Stromal cell of bone marrow (primary cell): ENCODE data around the gene OR52N5.
A peak's percentile ranks its signal among the peaks of the same experiment; 100 is the strongest.

Source experiments
- DNase-seq: peaks from one replicate; pipeline ENCODE4 v3.0.0-alpha.2; 2012; ENCODE audit warnings: low read depth

The OR52N5 gene

DNA sequence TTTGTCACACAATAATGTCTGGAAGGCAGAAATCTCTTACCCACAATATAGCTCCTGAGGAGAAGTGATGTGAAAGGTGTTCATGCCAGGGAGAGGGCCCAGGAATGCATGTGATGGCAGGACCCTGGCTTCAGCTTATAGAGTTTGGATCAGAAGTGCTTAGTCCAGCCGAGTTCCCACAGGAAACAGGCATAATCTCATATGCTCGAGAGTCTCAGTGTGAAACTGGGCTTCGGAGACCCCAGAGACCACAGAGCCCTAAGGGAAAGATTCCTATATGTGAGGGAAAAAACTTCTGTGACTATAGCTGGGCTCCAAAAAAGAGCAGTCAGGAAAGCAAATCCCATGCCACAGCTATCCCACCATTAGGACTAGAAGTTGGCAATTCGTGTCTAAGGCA lies at the start of gene OR52N5:
OR52N5 (minus strand) TSS at position 101 of the 400 bp plus-strand sequence. CDS start 4,721 bp downstream, outside the sequence.
- no peak for DNase-seq

DNA sequence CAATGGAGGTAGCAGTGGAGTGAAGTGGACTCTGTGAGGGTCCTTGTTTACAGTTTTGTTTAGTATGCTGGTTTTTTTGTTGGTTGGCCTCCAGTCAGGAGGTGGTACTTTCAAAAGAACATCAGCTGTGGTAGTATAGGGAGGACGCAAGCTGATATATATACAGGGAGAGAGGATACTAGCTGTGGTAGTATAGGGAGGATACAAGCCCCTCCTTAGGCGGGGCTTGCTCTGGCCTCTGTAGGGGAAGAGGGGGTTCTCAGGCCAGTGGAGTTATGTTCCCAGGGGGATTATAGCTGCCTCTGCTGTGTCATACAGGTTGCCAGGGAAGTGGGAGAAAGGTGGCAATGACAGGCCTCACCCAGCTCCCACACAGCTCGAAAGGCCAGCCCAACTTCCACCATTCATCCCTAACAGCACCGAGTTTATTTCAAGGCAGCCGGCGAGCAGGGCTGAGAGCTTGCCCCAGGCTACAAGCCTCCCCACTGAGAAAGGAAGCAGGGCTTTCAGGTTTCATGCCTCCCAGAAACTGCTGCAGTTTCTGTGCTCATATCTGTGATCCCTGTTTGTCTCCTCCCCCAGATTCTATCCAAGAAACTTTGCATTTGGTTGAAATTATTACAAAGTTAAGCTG lies 48.2 kb upstream of the OR52N5 start:
- DNase-seq = no peak

DNA sequence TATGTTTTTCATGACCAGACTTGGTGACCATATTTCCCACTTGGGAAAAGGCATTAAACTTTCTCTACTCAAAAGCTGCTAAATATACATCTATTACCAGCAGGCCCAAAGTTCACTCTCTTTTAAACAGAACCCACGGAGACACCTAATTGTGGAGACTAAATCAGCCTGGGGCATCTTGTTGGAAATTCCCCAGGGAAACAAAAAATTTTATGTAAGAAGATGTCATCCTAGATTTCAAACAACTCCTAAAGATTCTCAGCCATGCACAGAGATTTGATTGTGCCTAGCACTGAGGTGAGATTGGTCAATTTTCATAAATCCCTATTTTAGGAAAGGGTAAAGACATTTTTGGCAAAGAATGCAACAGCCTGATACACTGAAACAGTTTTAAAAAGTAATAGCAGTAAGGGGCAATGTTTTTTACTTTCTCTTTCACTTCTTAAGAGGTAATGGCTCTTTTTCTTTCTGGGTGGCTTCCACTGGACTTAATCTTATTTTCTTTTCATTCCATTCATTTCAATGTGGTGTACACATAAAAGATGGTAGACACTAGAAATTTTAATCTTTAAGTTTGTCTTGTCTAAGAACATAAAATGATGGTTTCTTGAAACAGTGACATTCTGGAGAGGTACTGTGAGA lies 35.2 kb upstream of the OR52N5 start:
- DNase-seq = no peak

DNA sequence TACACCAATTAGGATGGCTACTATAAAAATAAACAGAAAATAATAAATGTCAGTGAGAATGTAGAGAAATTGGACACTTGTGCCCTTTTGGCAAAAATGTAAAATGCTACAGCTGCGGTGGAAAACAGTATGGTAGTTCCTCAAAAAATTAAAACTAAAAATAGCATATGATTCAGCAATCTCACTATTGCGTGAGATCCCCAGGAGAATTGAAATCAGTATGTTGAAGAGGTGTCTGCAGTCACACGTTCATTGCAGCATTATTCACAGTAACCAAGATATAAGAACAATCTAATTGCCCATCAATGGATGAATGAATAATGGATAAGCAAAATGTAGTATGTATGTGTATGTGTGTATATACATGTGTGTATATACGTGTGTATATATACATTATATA lies 32.4 kb upstream of the OR52N5 start:
- no peak for DNase-seq

DNA sequence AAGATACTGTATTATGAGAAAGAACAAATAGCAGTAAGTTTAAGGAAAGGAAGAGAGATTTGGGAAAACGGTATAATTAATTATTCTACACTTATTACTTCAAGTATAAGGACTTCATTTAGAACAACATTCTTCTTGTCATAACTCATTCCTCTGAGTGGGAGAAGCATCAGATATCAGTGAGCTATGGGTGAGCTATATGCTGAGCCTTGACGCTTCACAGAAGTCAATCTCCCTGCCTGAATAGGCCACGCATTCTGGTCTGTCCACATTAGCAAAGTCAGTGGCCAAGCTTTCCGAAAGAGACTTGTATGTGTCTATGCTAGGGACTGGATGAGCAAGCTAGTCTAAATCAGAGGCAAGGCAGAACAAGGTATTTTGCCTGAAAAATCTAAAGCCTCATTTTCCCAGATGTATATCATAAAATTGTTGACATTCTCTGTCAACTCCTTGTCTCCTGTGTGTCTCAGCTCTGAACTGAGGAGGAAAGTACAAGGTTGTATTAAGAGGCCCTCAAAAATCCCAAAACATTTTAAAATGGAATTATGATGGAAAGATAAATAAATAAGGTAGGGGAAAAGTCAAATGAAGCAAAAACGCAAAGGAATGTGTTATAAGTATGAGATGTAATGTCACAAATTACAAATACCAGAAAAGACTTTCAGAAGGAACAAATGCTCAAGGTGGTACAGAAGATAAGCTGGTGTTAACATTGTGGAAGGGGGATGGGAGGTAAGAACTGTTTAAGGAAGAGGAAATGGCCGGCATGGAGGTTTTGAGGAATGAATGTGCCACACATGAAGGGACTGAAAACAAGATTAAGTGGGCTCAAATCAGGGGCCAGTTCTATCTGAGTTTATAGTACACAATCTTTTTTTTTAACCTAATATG lies 27.0 kb upstream of the OR52N5 start:
- DNase-seq = no peak

DNA sequence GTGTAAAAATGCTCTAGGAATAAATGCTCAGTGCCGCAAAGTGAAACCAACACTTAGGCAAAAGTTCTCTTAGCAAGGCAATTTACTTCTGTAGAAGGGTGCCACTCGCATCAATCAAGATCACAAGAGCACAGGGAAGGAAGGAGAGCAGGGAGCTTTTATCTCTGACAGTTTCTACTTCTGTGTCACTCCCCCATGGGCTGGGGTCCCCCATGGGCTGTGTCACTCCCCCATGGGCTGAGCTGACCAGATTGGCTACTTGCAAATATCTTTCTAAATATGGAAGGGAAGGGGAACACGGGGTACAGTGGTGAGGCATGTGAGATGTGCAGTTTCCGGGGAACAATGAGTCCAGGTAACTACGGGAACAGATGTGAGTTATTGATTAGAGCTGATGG lies 26.0 kb upstream of the OR52N5 start:
- DNase-seq = no peak

DNA sequence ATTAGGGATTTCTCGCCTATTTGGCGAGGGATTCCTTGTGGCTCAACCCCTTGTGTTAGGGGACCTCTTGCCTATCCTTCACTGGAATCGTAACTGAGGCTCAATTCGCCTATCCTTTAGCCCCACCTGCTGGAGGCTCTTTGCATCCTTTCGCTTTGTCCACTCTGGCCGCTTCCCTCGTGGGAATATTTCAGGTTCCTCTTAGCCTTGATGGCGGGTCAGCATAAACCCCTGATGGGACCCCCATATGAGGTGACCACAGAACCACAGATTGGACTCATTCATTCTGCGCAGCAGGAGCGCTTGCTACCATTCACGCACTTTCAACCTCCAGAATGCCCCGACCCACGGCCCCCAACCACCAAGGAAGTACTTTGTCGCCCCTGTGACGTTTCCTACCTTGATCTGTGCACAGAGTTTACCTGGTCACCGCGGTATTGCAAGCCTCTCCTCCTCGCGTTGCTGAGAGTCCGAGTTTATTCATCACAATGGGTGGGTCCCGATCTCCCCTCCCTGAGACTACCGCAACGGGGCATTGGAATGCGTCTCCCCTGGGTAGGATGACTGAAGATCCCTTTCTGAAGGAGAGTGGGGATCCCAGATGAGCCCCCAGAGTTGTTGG lies 25.5 kb upstream of the OR52N5 start, which contains the start of gene OR52N2:
OR52N2 (plus strand) TSS at position 425 of the 622 bp plus-strand sequence. CDS start 11,412 bp downstream, outside the sequence.
- DNase-seq = peak; percentile 44

DNA sequence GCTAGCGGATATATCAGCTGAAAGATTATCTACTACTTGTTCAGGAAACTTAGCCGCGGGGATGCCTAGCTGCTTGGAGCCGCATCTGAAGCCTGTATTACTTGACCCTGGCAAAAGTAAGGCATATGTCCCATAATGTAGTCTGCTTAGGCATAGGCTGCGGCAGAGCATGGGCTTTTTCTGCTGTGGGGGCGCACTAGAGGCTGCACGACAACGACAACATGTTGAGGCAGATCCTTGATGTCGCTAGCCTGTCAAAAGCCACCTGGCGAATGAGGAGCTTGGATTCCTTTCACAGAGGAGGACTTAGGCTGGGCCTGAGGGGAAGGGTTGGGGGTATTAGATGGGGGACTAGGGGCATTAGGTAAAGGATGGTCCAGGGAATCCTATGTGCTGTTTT lies 24.4 kb upstream of the OR52N5 start:
- no peak for DNase-seq

DNA sequence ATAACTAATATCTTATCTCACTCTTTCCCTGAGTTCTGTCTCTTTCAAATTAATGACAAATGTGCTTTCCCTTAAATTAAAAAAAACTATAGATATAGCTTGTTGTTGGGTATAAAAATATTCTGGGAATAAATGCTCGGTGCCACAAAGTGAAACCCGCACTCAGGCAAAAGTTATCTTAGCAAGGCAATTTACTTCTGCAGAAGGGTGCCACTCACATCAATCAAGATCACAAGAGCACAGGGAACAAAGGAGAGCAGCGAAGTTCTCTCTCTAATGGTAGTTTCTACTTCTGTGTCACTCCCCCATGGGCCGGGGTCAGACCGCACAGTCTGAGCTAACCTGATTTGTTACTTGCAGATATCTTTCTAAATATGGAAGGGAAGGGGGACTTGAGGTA lies 20.8 kb upstream of the OR52N5 start:
- DNase-seq = no peak

DNA sequence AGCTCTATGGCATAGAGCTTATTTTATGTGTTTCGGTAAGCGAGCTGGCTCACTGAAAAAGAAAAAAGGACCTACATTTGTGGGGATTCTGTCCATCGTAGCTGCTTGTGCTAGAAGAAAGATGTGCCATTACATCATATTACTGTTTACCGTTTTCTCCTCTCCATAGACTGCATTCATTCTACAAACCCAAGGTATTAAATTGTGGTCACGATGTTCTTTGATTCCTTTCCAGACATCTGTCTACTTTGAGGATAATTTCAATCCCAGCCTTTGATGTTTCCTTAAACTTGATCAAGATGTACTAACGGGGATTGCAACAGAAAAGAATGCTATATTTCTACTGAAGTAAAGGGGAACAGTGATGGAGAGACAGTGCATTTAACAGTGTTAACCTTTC lies 13.4 kb upstream of the OR52N5 start:
- no peak for DNase-seq

DNA sequence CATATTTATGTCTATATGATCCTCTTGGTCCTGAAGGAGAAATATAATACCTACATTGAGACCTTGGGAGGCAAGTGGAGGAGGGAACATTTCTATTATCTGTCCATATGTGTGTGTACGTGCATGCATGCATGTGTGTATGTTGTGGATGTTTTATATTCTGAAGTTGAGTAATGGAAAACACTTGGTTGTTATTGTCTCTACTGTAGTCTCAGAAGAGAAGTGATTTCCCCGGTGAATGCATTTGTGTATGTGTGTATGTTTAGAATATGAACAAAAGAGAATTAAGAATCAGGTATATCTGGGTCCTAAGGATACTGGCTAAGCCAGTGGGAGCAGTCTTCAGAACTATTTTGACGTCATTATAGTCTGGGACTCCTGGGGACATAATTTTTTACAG lies 8.0 kb upstream of the OR52N5 start, which contains the start of gene OR52N1:
OR52N1 (minus strand) TSS at position 101 of the 400 bp plus-strand sequence. CDS start 2,449 bp downstream, outside the sequence.
- DNase-seq = no peak

DNA sequence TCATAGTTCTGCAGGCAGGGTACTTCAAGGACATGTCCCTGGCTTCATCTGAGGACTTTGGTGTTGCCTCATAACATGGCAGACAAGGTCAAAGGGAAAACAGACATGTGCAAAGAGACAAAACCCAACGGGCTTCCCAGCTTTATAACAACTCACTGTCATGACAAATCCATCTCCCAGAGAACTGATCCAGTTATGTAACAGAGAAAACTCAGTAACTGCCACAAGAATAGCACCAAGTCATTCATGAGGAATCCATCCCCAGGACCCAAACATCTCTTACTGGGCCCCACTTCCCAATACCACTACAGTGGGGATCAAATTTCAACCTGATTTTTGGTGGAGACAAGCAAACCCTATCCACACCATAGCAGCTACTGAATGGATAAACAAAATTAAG lies 16.1 kb downstream of the OR52N5 start:
- DNase-seq = no peak

DNA sequence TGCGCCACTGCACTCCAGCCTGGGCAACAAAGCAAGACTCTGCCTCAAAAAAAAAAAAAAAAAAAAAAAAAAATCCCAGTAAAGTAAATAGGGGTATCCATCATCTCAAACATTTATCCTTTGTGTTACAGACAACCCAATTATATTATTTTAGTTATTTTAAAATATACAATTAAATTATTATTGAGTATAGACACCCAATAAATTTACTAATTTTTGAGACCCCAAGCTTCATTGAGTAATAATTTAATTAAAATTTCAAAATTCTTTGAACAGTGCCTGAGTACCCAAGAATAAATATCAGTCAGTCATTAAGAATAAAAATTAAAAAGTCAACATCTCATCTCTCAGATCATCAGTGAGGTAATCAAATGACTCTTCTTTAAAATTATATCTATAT lies 29.2 kb downstream of the OR52N5 start, which contains the start of gene OR52N4:
OR52N4 (plus strand) TSS at position 301 of the 400 bp plus-strand sequence. CDS start 498 bp downstream, outside the sequence.
- DNase-seq = no peak

DNA sequence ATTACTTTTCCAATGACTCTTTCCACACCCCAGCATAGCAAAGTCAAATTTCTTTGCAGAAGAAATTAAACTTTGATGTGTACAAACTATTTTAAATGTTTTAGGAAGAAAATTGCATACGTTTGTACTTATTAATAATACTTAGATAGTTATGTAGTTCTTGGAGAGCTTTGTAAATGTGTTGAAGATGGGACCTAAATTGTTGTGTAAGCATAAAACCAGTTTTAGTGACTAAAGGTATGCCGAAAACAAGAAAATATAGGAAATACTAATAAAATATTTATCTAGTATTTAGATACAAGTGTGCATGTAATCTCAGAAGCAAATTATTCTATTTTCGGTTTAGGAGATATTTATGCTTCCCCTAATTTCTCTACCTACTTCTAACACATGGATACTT lies 33.3 kb downstream of the OR52N5 start:
- no peak for DNase-seq

DNA sequence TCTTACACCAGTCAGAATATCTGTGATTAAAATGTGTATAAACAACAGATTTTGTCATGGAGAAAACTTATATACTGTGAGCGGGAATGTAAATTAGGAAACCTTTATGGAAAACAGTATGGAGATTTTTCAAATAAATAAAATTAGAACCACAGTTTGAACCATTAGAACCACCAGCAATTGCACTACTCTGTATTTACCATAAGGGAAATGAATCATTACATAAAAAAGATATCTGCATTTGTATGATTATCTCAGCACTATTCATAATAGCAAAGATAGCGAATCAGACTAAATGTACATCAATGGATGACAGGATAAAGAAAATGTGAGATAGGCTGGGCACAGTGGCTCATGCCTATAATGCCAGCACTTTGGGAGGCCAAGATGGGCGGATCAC lies 36.5 kb downstream of the OR52N5 start:
- no peak for DNase-seq

DNA sequence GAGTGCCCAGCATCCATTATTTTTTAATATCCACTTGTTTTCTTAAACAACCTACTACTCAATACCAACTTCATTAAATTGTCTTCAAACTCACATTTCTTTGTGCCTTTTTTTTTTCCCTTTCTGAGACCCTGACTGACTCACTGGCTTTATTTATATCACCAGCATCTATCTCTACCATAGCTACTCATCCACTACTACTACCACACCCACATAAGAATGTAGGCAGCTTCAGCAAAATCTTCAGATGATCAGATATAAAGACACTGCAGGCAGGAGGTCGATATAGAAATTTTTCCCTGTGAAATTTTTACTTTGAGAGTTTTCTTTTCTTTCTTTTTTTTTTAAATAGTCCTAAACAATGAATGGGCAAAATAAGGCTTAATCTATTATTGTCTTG lies 44.7 kb downstream of the OR52N5 start:
- no peak for DNase-seq

DNA sequence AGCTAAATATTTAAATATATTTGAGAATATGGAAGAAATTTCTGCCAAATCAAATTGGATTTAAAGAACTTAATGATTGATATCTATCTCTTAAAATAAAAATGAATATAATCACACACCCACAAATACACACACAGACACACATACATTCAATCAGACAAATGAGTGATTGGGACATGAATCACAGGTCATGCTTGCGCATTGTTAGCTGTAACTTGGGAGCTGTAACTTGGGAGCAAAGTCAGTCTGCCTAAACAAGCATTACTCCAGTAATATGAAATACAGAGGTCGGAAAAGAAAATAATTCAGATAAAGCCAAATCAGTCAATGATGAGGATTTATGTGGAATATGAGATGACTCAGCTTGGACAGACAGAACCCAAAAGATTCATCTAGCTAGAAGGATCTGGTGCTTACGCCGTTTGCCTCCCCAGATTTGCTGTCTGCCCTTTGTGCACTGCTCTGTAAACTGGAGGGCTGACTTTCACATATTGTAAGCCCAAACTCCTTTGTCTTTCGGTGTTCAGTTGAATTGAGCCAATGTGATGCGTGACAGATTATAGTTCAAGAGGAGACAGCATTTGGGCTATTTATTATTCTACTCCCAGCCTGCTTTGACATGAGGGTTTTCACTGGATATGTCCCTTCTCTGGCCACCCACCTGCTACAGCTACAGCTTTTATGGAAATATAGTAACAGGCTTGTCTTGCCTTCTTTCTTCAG lies 45.3 kb downstream of the OR52N5 start:
- peak; percentile 5 for DNase-seq

DNA sequence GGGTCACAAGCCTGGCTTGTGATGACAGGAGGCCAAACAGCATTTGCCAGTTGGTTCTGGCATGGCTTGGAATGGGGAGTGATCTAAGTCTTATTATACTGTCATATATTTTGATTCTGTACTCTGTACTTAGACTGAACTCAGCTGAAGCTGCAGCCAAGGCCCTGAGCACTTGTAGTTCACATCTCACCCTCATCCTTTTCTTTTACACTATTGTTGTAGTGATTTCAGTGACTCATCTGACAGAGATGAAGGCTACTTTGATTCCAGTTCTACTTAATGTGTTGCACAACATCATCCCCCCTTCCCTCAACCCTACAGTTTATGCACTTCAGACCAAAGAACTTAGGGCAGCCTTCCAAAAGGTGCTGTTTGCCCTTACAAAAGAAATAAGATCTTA lies 46.1 kb downstream of the OR52N5 start:
- DNase-seq = peak; percentile 31

DNA sequence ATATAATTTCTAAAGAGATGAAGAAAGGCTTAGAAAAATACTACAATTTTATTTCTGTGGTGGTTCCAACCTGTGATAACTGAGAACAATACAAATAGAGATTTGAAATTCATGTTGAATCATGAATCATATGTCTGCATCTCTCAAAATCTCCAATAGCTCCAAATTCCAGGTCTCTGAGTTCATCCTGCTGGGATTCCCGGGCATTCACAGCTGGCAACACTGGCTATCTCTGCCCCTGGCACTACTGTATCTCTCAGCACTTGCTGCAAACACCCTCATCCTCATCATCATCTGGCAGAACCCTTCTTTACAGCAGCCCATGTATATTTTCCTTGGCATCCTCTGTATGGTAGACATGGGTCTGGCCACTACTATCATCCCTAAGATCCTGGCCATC lies 46.8 kb downstream of the OR52N5 start, which contains the start of gene OR56B1:
OR56B1 (plus strand) TSS at position 53 of the 400 bp plus-strand sequence; CDS start at position 122, 69 bp downstream.
- DNase-seq = peak; percentile 8

DNA sequence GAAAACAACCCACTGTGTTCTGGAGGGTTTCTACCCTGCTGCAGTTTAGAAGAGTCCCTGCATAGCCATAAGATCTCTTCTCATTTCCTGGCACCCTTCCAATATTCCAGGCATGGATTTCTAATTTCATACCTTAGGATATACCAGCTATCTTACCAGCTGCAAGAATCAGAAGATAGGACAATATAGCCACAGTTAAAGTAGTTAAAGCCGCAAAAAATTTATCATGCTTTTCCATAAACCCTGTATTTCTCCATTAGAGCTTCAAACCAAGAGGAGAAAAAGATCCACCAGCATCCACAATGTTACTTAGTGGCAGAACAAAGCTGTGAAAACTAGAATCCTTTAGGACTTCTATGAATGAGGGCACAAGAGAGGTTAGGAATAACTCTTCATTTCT lies 55.5 kb downstream of the OR52N5 start:
- no peak for DNase-seq

DNA sequence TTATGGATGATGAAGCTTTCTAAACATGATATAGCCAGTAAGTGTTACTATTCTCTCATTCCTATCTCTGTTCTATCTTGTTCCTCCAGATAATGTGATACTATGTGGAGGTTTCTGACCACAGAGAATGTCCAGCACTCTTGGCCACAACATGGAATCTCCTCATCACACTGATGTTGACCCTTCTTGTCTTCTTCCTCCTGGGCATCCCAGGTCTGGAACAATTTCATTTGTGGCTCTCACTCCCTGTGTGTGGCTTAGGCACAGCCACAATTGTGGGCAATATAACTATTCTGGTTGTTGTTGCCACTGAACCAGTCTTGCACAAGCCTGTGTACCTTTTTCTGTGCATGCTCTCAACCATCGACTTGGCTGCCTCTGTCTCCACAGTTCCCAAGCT lies 56.8 kb downstream of the OR52N5 start:
- DNase-seq = no peak
